Measurements from ENCODE around the gene PTCH1. TPM values are rescaled to one million over a fixed set of nuclear protein-coding genes. Genes with fewer than 3 reads are reported as not detected.

Gene PTCH1
- total and polyA plus RNA-seq, 4 donors: 3.1 to 31.1 (median 12.1) TPM

DNA sequence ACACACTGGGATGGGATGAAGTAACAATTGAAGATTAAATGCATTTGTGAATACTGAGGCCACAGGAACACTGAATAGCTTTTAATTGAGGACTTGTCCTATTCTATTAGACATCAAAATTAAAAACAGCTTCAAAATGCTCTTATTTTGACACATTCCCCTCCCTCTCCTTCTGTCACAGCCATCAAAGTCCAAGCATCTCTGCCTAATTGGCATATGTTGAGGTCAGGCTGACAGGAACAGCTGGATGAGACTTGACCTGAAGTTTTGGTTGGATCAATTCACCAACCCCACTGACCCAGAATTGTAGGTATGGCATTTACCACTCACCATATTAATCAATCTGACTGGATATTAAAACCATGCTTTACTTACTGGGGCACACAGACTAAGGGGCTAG, 96.3 kb downstream of the PTCH1 start:
- no peaks in the 10 kb centered on the region for H3K4me1 ChIP-seq (ENCODE audit: control insufficient read depth in 5 of 5, insufficient read depth in 5 of 5, low read length in 5 of 5)
- DNase-seq (no peak), ATAC-seq (ENCODE audit: insufficient read depth, low FRiP score) (no peak)
- no peaks in the 10 kb centered on the region for H3K27me3 ChIP-seq (ENCODE audit: control insufficient read depth in 3 of 3, insufficient read depth in 3 of 3, low read length in 2 of 3)
- peaks cover 0 to 3% (median 1%) of the 10 kb centered on the region in 4 donors for H3K36me3 ChIP-seq (ENCODE audit: control insufficient read depth in 4 of 4, insufficient read depth in 4 of 4, low read length in 4 of 4)
- H3K27ac ChIP-seq (ENCODE audit: low read depth in 1 of 2, low read length in 1 of 2): no peak overlapping the region
- no peak overlapping the region for H3K9ac ChIP-seq (ENCODE audit: insufficient read depth in 1 of 2, low read length in 2 of 2)
- H3K4me3 ChIP-seq: no peak overlapping the region
- TF ChIP-seq, protein P1, sequence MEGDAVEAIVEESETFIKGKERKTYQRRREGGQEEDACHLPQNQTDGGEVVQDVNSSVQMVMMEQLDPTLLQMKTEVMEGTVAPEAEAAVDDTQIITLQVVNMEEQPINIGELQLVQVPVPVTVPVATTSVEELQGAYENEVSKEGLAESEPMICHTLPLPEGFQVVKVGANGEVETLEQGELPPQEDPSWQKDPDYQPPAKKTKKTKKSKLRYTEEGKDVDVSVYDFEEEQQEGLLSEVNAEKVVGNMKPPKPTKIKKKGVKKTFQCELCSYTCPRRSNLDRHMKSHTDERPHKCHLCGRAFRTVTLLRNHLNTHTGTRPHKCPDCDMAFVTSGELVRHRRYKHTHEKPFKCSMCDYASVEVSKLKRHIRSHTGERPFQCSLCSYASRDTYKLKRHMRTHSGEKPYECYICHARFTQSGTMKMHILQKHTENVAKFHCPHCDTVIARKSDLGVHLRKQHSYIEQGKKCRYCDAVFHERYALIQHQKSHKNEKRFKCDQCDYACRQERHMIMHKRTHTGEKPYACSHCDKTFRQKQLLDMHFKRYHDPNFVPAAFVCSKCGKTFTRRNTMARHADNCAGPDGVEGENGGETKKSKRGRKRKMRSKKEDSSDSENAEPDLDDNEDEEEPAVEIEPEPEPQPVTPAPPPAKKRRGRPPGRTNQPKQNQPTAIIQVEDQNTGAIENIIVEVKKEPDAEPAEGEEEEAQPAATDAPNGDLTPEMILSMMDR (IDR thresholded peaks at IDR 0.05; ENCODE audit: control extremely low read depth, extremely low read depth): no peak
- peaks cover 0 to 12% (median 6%) of the 10 kb centered on the region in 4 donors for H3K9me3 ChIP-seq (ENCODE audit: control insufficient read depth in 4 of 4, insufficient read depth in 3 of 4, low read length in 3 of 4)

DNA sequence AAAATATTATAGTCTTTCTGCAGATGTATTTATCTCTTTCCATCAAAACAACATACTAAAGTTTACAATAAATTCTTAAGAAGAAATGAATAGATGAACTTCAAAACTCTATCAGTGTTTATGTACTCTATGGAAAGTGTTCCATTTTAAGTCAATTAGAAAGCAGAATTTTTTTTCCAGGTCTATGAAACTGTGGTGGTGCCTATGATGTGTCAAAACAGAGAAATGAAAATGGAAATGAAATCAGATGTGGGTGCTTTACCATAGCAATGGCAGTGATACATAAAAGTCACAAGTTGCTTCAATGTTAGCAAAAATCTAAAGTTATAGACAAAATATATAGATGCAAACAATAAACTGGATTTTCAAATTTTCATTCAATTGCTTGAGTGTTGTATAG, 97.3 kb downstream of the PTCH1 start:
- TF ChIP-seq, protein P1 (IDR thresholded peaks at IDR 0.05; ENCODE audit: control extremely low read depth, extremely low read depth): no peak
- DNase-seq (no peak), ATAC-seq (ENCODE audit: insufficient read depth, low FRiP score) (no peak)

DNA sequence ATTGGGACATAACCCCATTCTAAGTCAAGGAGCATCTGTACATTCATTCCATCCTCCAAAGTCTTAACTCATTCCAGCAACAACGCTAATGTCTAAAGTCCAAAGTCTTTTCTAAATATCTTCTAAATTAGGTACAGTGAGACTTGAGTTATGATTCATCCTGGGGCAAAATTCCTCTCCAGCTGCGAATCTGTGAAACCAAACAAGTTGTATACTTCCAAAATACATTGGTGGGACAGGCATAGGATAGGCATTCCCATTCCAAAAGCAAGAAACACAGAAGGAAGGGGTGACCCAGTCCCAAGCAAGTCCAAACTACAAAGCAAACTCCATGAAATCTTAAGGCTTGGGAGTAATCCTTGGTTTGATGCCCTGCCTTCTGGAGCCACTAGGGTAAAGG, 101.6 kb downstream of the PTCH1 start:
- 90 to 91% methylated on average over 2 of the region's 2 CpGs for WGBS, 2 donors
- H3K27ac ChIP-seq (ENCODE audit: low read depth in 1 of 2, low read length in 1 of 2): no peak overlapping the region
- no peak overlapping the region for H3K4me3 ChIP-seq
- TF ChIP-seq, protein P1 (IDR thresholded peaks at IDR 0.05; ENCODE audit: control extremely low read depth, extremely low read depth): no peak
- peaks cover 0 to 7% (median 0%) of the 10 kb centered on the region in 5 donors for H3K4me1 ChIP-seq (ENCODE audit: control insufficient read depth in 5 of 5, insufficient read depth in 5 of 5, low read length in 5 of 5)
- H3K9me3 ChIP-seq (ENCODE audit: control insufficient read depth in 4 of 4, insufficient read depth in 3 of 4, low read length in 3 of 4): no peaks in the 10 kb centered on the region
- ATAC-seq (ENCODE audit: insufficient read depth, low FRiP score): no peak
- H3K27me3 ChIP-seq (ENCODE audit: control insufficient read depth in 3 of 3, insufficient read depth in 3 of 3, low read length in 2 of 3): no peaks in the 10 kb centered on the region
- H3K9ac ChIP-seq (ENCODE audit: insufficient read depth in 1 of 2, low read length in 2 of 2): no peak overlapping the region
- no peaks in the 10 kb centered on the region for H3K36me3 ChIP-seq (ENCODE audit: control insufficient read depth in 4 of 4, insufficient read depth in 4 of 4, low read length in 4 of 4)
- DNase-seq: no peak

More for the DNA sequence above, 97.3 kb downstream of the PTCH1 start:
- H3K4me3 ChIP-seq: no peak overlapping the region
- peaks cover 0 to 12% (median 6%) of the 10 kb centered on the region in 4 donors for H3K9me3 ChIP-seq (ENCODE audit: control insufficient read depth in 4 of 4, insufficient read depth in 3 of 4, low read length in 3 of 4)
- no peaks in the 10 kb centered on the region for H3K4me1 ChIP-seq (ENCODE audit: control insufficient read depth in 5 of 5, insufficient read depth in 5 of 5, low read length in 5 of 5)
- no peak overlapping the region for H3K9ac ChIP-seq (ENCODE audit: insufficient read depth in 1 of 2, low read length in 2 of 2)
- no peak overlapping the region for H3K27ac ChIP-seq (ENCODE audit: low read depth in 1 of 2, low read length in 1 of 2)
- H3K36me3 ChIP-seq (ENCODE audit: control insufficient read depth in 4 of 4, insufficient read depth in 4 of 4, low read length in 4 of 4): peaks cover 0 to 3% (median 1%) of the 10 kb centered on the region in 4 donors
- no peaks in the 10 kb centered on the region for H3K27me3 ChIP-seq (ENCODE audit: control insufficient read depth in 3 of 3, insufficient read depth in 3 of 3, low read length in 2 of 3)

DNA sequence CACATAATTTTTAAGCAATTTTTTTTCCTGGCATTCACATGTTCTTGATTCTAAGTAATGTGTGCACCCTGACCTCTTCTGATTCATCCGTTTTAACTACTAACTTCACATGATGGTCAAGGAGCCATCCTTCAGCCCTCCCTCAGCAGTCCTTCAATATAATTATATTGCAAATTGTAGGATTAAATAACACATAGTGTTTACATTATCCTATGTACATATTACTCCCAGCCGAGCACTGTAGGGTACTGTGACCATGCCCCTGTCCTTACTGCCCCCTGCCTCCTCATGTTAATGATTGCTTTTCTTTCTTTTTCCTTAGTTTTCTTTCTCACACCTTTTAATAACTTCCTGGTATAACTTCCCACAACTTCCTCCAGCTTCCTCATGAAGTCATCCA, 103.0 kb downstream of the PTCH1 start:
- Histone ChIP-seq H3K4me3 (no peak overlapping the region), H3K9ac (ENCODE audit: insufficient read depth in 1 of 2, low read length in 2 of 2) (no peak overlapping the region), H3K9me3 (ENCODE audit: control insufficient read depth in 4 of 4, insufficient read depth in 3 of 4, low read length in 3 of 4) (no peaks in the 10 kb centered on the region), H3K27ac (ENCODE audit: low read depth in 1 of 2, low read length in 1 of 2) (no peak overlapping the region), H3K36me3 (ENCODE audit: control insufficient read depth in 4 of 4, insufficient read depth in 4 of 4, low read length in 4 of 4) (no peaks in the 10 kb centered on the region), H3K27me3 (ENCODE audit: control insufficient read depth in 3 of 3, insufficient read depth in 3 of 3, low read length in 2 of 3) (no peaks in the 10 kb centered on the region), H3K4me1 (ENCODE audit: control insufficient read depth in 5 of 5, insufficient read depth in 5 of 5, low read length in 5 of 5) (peaks cover 0 to 12% (median 0%) of the 10 kb centered on the region in 5 donors)
- TF ChIP-seq, protein P1 (IDR thresholded peaks at IDR 0.05; ENCODE audit: control extremely low read depth, extremely low read depth): no peak
- no peak for DNase-seq
- 82 to 83% methylated on average over 2 of the region's 2 CpGs for WGBS, 2 donors
- ATAC-seq (ENCODE audit: insufficient read depth, low FRiP score): no peak
